ENCODE results near the gene CASK.

The CASK gene

GRCh38 chrX:41846714-41847113 is 76.6 kb downstream of the CASK start:
- H3K4me3 ChIP-seq (replicated peaks; ENCODE audit: low read depth, low read length), result no peak overlapping the region
- DNase-seq (ENCODE audit: low read depth), result no peak
- TF ChIP-seq CTCF (IDR thresholded peaks at IDR 0.05; ENCODE audit: low read length, missing control alignments), result no peak

GRCh38 chrX:41837270-41837944 is 85.9 kb downstream of the CASK start:
- H3K4me3 ChIP-seq (replicated peaks; ENCODE audit: low read depth, low read length), result no peak overlapping the region
- TF ChIP-seq CTCF (IDR thresholded peaks at IDR 0.05; ENCODE audit: low read length, missing control alignments), result no peak
- DNase-seq (ENCODE audit: low read depth), result no peak

GRCh38 chrX:41828826-41829225 is 94.5 kb downstream of the CASK start:
- no peak overlapping the region for H3K4me3 ChIP-seq (replicated peaks; ENCODE audit: low read depth, low read length)
- no peak for TF ChIP-seq CTCF (IDR thresholded peaks at IDR 0.05; ENCODE audit: low read length, missing control alignments)
- DNase-seq (ENCODE audit: low read depth), result no peak

GRCh38 chrX:41827886-41828285 is 95.5 kb downstream of the CASK start:
- no peak overlapping the region for H3K4me3 ChIP-seq (replicated peaks; ENCODE audit: low read depth, low read length)
- no peak for TF ChIP-seq CTCF (IDR thresholded peaks at IDR 0.05; ENCODE audit: low read length, missing control alignments)
- DNase-seq (ENCODE audit: low read depth), result peak; percentile 1

GRCh38 chrX:41825796-41826195 is 97.6 kb downstream of the CASK start:
- TF ChIP-seq CTCF (IDR thresholded peaks at IDR 0.05; ENCODE audit: low read length, missing control alignments), result no peak
- H3K4me3 ChIP-seq (replicated peaks; ENCODE audit: low read depth, low read length), result no peak overlapping the region
- DNase-seq (ENCODE audit: low read depth), result no peak

- DNase-seq (ENCODE audit: low read depth), result peak; percentile 36
- H3K4me3 ChIP-seq (replicated peaks; ENCODE audit: low read depth, low read length), result no peak overlapping the region
- TF ChIP-seq CTCF (IDR thresholded peaks at IDR 0.05; ENCODE audit: low read length, missing control alignments), result no peak
These were observed 98.8 kb downstream of the CASK start for GRCh38 chrX:41824551-41824950.

- peak; percentile 8 for DNase-seq (ENCODE audit: low read depth)
- TF ChIP-seq CTCF (IDR thresholded peaks at IDR 0.05; ENCODE audit: low read length, missing control alignments), result no peak
- no peak overlapping the region for H3K4me3 ChIP-seq (replicated peaks; ENCODE audit: low read depth, low read length)
These were observed 100.0 kb downstream of the CASK start for GRCh38 chrX:41823402-41823801.
